HTERT RPE-1 (cell line): ENCODE results near the gene MACROD2.

Experiments used
- in situ Hi-C: fragments of 300-500 bp; cut with MboI; formaldehyde crosslinking; loops from 4 replicates; pipeline ENCODE4 v1.14.3; 2020; ENCODE audit warnings: low sequenced_read_pairs

MACROD2 gene

DNA sequence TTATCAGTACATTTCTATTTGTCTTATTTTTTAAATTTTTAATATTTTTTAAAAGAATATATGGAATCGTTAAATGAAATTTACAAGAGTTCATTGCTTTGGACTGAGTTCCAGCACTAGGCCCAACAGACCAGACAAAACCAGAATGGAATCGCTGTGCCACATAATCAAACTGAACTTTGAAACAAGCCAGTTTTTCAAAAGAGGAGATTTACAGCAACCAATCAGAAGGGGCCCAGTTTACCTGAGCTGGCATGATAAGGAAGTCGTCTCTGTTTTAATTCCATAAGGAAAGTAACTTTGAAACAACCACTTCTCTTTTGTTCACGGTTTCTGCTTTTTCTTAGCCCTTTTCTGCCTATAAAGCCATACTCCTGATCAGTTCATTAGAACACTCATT lies 635.7 kb downstream of the MACROD2 start:
- in situ Hi-C loops = no loop called here

DNA sequence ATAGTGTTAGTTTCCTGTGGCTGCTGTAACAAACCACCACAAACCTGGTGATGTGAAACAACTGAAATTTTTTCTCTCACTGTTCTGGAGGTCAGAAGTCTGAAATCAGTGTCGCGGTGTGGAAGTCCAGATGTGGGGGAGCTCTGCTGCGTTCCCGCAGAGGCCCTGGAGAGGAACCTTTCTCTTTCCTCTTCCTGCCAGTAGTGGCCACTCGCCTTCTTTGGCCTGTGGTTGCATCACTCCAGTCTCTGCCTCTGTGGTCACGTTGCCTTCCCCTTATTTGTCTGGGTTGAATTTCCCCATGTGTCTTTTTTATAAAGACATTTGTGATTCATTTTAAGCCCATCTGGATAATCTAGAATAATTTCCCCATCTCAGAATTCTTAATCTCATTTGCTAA lies 637.6 kb downstream of the MACROD2 start:
- in situ Hi-C loops = no loop called here

DNA sequence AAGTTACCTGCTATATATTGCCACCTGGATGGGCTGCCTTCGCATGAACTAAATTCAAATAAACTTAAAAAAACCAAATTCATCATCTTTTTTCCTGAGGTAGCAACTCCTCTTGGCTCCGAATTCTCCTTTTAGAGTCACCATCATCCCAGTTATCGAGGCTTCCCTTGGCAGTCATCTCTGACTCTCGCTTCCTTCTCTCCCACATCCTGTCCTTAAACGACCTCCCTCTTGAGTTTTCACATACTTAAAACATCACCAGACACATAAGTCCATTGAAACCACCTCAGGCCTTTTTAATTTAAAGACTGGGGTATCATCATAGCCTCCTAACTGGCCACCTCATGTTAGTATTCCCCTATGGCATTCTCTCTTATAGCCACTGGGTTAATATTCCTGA lies 638.2 kb downstream of the MACROD2 start:
- in situ Hi-C loops = no loop called here

DNA sequence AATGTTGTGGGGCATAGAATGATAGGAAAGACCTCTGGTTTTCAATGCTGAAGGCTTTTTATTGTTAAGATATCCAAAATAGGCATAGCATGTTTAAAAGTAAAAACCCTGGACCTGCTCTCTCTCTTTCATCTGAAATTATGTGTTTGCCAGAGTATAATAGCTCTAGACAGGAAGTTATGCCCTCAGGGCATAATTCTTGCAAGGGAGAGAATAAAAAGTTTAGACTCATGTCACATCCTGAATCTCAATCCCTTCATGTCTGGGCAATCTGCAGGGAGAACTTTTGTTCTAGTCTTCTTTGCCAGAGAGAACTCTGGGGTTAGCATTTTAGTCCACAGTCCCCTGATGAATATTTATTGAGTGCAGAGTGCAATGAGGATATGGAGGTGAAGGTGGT lies 639.3 kb downstream of the MACROD2 start:
- in situ Hi-C loops = no loop called here

DNA sequence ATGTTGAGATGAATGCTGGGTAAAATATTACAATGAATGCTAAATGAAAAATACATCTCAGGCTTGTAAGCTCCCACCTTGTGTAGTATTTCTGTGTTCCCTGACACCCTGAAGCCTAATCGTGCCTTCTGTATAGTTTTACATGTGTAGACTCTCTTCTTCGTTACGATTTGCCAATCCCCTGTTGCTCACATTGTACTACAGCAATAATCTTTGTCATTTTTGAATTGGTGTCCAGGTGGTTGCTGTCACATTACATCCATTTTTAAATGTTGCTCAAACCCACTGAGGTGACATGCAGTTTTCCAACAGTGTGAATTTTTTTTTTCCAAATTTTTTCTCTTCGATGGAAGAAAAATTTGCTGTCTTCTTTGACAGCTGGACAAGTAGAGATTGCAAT lies 642.1 kb downstream of the MACROD2 start:
- in situ Hi-C loops = no loop called here

DNA sequence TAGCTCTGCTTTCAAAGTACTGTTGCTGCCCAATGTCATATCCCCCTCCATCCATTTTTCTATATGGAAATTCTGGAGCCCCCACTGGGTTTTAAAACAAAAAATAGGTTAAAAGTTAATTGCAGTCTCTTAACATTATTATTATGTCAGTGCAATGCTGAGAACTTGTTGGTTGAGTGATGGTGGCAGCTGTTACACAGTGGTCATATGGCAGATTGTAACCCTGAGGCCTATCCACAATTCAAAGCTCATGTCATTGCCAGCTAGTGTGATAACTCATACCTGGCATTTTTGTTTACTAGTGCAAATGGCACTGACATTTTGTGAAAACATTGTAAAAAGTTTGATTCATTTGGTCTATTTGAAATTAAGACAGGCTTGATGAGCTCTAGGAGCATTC lies 647.8 kb downstream of the MACROD2 start:
- in situ Hi-C loops = no loop called here

DNA sequence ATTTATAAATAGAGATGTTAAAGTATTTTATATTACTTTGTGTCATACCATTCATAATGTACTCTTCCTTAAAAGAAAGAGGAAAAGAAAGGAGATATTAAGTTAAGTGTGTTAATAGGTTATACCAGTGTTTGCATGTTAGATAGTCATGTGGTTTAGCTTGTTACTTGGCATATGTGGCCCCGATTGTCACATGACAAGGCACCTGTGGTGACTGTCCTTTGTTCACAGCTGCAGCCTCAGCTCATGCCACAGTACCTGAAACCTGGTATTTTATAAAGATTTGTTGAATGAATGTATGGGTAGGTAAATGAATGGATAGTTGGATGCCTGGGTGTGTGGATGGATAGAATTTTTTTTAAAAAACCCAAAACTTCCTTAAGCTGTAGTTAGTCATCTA lies 648.2 kb downstream of the MACROD2 start:
- in situ Hi-C loops = no loop called here

DNA sequence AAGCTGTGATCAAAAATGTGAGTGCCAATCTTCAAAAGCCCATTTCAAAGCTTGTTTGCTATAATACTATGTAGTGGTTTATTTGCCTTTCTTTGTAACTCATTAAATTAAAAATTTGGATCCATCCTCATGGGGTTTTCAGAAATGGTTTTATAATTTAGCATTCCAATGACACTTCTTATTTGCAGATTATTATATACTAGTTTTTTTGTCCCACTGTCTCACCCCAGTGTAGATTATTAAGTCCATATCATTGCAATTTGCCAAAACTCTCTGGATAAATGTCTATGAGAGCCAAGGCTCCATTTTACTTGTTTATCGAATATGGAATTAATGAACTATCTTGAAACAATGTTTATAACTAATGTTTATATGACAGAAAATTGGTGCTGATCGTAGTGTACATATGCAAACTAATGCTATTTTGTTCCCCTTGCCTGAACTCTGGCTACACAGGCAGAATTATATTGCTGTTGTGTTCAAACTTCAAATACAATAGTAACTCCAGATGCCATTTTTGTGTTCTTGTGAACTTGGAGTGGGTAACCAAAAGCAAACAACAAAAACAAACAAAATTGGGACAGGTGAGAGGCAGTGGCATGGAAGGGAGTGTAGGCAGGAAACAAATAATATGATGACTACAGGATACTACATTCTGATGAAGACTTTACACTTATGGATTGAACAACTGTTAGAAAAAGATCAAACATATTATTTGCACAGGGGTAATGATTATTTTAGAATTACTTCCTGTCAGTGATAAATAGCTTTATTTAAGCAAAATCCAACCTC lies 649.2 kb downstream of the MACROD2 start:
- in situ Hi-C loops = no loop called here

DNA sequence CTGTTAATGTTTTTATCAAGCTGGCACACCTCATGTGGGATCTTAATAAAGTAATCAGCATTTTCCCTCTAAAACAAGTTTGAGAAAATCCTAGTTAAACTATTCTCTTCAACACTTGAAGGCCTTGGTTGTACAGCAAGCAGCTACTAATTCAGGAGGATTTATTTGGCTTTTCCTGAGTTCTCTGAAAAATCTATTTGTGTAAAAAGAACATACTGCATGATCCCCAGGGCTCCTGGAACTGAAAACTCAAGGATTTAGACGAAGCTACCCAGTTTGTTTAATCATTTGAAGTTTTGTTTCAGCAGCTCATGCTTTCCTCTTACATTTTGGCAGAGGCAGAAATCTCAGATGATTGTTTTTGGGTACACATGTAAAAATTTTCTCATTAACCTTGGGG lies 651.7 kb downstream of the MACROD2 start:
- in situ Hi-C loops = no loop called here

DNA sequence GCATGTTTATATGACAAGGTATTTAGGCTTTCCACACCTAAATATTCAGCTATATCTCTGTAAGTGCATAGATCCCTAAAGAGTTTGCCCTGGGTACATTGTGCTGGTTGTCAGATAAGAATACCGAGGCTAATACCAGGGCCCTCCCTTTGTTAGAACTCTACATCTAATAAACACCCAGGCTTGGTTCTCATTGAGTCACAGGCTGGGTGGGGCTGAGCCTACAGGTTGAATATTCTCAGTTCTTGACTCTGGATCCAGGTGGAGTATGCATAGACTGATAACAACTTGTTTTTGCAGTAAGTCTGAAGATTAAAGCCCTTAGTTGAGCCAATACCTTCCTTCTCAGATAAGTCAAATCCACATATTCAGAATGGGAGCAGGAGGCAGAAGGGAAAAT lies 654.3 kb downstream of the MACROD2 start:
- in situ Hi-C loops = no loop called here

DNA sequence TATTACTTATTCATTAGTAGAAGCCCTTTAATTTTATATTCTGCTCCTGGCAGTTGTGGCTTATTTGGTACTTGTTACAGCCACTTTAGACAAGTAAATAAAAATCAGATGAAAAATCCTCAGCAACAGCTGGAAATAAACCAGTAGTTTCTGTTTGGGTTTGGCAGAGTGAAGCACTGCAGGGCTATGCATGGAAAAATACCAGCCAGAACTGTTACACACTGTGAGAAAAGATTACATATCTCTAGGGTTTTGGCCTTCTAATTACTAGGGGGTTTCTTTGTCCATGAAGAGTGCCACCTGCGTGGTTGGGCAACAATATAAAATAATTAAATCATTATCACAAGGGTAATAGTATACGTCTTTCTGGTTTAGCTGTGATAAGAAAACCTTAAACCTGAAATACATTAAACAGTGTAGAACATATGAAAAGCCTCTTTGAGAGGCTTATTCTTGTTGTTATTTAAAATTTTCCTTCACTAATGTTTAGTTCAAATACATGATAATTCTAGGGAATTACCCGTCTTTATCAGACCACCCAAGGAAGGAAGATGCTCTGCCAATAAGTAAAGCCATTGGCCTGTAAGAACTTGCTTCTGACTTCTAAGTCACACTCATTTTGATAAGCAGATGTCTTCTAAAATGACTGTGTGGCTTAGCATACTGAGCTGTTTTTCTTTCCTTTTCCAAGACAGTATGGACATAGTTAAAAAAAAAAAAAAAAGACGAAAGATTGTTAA lies 662.1 kb downstream of the MACROD2 start:
- in situ Hi-C loops = no loop called here

DNA sequence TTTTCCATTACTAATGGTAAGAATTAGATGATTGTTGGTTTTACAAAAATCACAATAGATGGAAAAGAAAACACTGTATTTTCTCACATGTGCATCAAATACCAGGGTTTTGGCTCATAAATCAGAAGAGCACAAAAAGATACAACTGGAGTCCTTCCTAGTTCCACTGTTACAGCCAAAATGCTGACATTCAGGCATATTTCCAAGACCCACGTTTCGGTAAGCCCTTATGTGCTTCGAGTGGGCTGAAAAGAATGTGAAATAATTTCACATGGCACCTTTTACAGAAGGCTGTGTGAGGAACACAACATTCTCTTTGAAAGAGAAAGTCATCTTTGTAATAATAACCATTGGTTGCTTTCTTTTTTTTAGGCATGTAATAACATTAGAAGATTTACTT lies 668.8 kb downstream of the MACROD2 start:
- in situ Hi-C loops = no loop called here

DNA sequence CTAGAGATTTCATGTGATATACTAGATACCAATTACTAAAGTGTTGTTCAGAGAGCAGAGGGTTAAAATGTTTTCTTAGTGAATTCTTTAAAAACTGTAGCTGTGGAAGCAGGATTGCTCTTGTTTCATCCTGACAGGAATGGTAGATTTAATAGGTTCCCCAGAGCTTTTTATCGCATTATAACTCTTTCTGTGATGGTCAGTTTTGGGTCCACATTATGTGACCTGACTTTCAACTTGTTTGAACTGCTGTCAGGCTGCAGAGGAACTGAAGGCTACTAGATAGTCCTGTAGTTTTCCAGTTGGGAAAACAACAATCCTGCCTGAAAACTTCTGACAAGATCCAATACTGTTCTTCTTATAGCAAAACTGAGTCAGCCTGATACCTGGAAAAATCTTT lies 671.4 kb downstream of the MACROD2 start:
- in situ Hi-C loops = no loop called here

DNA sequence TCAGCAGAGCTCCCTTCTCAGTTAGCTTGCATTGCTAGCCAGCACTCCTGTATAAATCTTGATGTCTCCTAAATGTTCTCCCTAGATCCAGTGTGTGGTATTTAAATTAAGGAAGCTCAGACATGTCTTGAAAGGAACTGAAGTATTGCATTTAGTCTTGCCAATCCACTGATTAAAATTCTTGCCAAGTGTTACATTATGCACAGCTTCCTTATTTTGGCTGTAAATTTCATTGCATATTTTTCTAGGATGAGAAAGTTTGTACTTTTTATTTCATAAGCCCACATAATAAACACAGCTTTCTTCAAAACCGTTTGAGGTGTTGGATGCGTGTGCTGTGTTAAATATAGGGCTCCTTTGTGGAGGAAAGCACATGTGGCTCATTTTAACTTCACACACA lies 671.9 kb downstream of the MACROD2 start:
- in situ Hi-C loops = no loop called here

DNA sequence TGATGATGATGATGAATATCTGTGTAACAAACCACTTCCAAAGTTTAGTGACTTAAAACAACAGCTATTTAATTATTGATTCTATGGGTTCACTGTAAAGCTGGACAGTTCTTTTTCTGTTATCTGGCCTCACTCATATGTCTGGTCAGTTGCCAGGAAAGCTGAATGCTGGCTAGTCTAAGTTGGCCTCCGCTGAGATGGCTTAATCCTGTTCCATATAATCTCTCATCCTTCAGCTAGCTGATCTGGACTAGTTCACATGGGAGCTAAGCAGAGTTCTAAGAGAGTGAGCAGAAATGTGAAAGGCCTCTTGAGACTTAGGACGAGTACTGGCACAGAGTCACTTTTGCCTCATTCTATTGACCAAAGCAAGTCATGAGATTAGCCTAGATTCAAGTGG lies 676.8 kb downstream of the MACROD2 start:
- in situ Hi-C loops = no loop called here

DNA sequence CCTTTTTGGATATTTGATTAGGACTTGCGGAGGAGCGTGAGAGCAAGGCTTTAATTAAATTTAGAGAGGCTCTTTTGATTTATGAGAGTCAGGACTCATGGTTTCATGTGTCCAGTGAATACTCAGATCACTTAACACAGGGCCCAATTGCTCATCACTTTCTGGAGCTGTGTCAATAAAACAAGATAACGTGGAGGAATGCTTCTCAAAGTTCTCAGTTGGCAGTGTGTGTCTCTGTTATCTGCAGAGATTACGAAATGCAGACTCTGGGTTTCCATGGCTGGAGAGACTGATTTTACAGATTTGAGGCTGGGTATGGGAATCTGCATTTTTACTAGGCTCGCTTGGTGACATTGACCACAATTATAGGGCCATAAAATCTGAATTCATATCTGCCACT lies 677.8 kb downstream of the MACROD2 start:
- in situ Hi-C loops = no loop called here

DNA sequence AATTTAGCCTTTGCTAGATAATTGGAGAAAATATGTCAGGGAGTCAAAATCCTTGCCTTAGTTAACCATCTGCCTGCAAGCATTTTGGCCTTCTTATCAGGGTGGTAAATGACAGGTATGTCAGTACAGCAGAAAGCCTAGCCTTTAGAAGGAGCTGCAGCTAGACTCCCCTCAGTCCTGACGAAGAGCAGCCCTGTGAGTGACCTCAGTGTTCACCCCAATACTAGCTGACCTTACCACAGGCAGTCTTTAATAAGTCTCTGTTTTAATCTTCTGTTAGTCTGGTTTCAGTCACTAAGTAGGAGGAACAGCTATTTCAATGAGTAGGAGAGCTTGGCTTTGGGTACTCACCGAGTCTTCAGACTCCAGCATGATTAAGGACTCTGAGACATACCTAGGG lies 682.1 kb downstream of the MACROD2 start:
- in situ Hi-C loops = no loop called here

DNA sequence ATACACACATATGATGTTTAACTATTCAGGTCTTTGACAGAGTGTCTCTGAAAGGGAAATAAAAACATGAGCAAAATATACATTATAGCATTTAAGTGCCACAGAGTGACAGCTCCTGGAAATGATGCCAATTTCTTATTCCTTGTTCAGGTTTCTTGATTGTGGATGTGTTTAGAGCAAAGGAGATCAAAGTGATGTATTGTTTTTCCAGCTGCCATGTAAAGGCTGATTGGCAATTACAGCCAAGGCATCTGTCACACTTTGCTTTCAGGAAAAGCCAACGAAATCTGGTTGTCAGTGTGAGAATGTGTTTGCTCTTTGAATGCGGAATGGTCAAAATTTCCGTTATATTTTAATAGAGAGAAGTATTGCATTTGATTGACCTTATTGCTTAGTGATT lies 689.9 kb downstream of the MACROD2 start:
- in situ Hi-C loops = no loop called here

DNA sequence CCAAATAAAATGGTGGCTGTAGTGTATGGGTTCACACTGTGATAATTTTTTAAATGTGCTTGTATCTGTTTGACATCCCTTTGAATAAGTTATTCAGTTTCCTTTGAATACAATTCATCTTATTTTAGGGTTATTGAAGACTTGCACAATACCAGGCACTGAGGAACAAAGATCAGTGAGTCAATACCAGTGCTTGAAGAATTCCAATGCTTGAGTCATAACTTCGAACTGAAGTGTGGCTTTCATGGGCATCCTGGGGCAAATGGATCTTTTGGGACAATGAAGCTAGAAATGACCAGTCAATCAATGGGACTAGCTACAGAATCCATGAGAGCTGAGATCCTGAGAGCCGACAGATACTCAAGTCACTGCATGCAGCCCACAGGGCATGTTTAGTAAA lies 692.0 kb downstream of the MACROD2 start:
- in situ Hi-C loops = no loop called here

DNA sequence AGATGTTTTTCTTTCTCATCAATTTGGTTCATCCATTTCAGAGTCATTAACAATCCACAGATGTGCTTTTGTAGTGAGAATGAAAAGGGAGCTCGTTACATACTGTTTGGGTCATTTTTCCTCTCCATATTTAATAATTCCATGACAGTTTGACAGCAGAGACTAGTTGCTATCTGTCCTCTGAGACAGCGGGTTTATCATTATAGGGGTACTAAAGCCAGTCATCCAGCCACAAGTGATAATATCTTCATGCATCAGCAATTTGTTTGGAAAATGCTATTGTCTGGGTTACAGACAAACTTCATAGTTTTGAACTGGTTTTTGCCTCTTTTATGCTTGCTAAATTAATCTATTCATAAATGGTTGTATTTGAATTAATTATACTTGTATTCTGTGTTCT lies 692.7 kb downstream of the MACROD2 start:
- in situ Hi-C loops = no loop called here

DNA sequence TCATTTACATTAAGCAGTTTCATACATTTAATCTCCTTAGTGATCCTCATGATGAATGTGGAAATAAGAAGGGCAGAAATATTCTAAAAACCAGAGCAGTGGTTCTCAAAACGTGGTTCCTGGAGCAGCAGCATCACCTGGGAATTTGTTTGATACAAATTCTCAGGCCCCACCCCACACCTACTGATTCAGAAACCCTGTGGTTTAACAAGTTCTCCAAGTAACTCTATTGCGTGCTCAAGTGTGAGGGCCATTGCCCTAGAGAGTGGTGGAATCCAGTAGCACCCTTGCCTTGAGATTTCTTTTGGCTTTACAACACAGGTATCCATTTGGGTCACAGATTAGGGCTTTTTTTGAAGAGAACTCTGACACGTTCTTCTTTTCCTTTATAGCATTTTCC lies 696.7 kb downstream of the MACROD2 start:
- in situ Hi-C loops = no loop called here

DNA sequence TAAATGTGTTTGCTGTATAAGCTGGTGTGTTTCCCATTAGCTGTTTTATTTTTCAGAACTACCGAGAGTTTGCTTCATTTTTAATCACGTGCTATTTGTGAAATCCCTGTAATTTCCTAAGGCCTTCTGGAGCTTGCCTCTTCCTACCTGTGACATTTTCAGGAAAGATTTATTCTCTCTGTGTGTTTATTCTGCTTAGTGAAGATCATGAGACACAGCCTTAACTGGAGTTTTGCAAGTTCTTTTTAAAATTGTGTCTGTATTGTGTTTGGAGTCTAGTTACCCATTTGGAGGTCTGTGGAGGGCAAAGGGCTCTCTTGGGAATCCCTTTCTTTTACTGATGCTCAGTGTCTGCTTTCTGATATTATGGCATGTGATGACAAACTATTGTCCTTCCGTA lies 701.2 kb downstream of the MACROD2 start:
- in situ Hi-C loops = no loop called here

DNA sequence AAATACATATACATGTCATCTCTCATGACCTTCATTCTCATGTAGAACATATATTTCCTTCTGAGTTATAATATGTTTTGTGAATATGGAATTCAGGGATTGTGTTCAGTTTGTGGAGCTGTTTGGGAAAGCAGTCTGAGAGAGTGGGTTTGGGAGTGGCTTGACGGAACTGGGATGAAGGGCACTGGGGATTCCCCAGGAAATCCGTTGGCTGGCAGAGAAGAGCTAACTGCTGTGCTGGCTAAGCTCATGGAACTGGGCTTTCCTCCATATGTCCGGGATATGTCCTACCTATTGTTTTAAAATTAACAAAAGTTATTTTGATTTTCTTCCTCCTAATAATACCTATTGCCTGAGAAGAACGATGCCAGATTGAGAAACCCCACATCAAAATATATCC lies 701.6 kb downstream of the MACROD2 start:
- in situ Hi-C loops = no loop called here
